BE2C (cell line): ENCODE measurements around the gene CCDC47.

Experiments used
- DNase-seq: peaks from one replicate; pipeline ENCODE4 v3.0.0-alpha.2; 2020
- H3K27me3 ChIP-seq: fragments of 250-450 bp; sonication (Bioruptor Pico); 2 replicates; pipeline ENCODE4 v1.5.1; 2020; ENCODE audit warnings: mild to moderate bottlenecking
- H3K36me3 ChIP-seq: fragments of 250-450 bp; sonication (Bioruptor Pico); 2 replicates; pipeline ENCODE4 v1.5.1; 2020; ENCODE audit warnings: mild to moderate bottlenecking
- H3K4me1 ChIP-seq: fragments of 250-450 bp; sonication (Bioruptor Pico); 2 replicates; pipeline ENCODE4 v1.5.1; 2020
- H3K4me3 ChIP-seq: 2 replicates; pipeline ENCODE4 v1.5.1; 2011; ENCODE audit warnings: low read depth, low read length
- H3K9me3 ChIP-seq: fragments of 250-450 bp; sonication (Bioruptor Pico); 2 replicates; pipeline ENCODE4 v1.5.1; 2020
- CTCF ChIP-seq: IDR thresholded peaks from 2 replicates; pipeline ENCODE4 v1.5.1; 2012; ENCODE audit warnings: mild to moderate bottlenecking, low read depth, low read length

The CCDC47 gene

GRCh38 chr17:63697341-63698286 lies 75.8 kb downstream of the CCDC47 start:
- Histone ChIP-seq H3K27me3 (no peaks in the 10 kb centered on the region), H3K9me3 (peaks cover 4% of the 10 kb centered on the region), H3K4me3 (no peak overlapping the region), H3K4me1 (peaks cover 4% of the 10 kb centered on the region; the same call in 1 of the 2 replicates), H3K36me3 (peaks cover 24% of the 10 kb centered on the region)
- peak; percentile 60 for DNase-seq
- TF ChIP-seq CTCF = peak; percentile 61

- DNase-seq = peak; percentile 58
- peaks cover 4% of the 10 kb centered on the region; the same call in 1 of the 2 replicates for H3K4me1 ChIP-seq
- peak; percentile 72 for TF ChIP-seq CTCF
Measured at GRCh38 chr17:63696381-63696961, 76.9 kb downstream of the CCDC47 start.

GRCh38 chr17:63695889-63696288 lies 77.5 kb downstream of the CCDC47 start:
- TF ChIP-seq CTCF = no peak
- Histone ChIP-seq H3K27me3 (no peaks in the 10 kb centered on the region), H3K36me3 (peaks cover 41% of the 10 kb centered on the region), H3K9me3 (peaks cover 3% of the 10 kb centered on the region), H3K4me3 (no peak overlapping the region), H3K4me1 (peaks cover 2% of the 10 kb centered on the region; the same call in 1 of the 2 replicates)
- no peak for DNase-seq

More at GRCh38 chr17:63696381-63696961, 76.9 kb downstream of the CCDC47 start:
- Histone ChIP-seq H3K27me3 (no peaks in the 10 kb centered on the region), H3K36me3 (peaks cover 35% of the 10 kb centered on the region), H3K9me3 (peaks cover 4% of the 10 kb centered on the region), H3K4me3 (no peak overlapping the region)
